Stimulated activated naive CD8-positive, alpha-beta T cell treated with anti-CD3 and anti-CD28 coated beads, Interleukin-15, amount 100 ng/mL, for 72 hours (primary cell): ENCODE data around the gene FGB.
"Not testable (repeated sequence)": the region's sequence is repeated elsewhere in the genome, so short reads cannot be mapped to it uniquely, and the experiment has no call there.

Source experiments
- ATAC-seq: fragments of 150-1000 bp; cut with Tn5 transposase; 2 replicates; pipeline ENCODE4 v1.10.0; 2021; ENCODE audit warnings: mild to moderate bottlenecking, moderate library complexity
- DNase-seq, 2 donors: peaks; one replicate each; pipeline ENCODE4 v3.0.0; 2021 to 2022
- H3K27ac Mint-ChIP-seq, 2 donors: one replicate each; pipeline ENCODE4 v1.8.0; 2022; ENCODE audit warnings: mild to moderate bottlenecking in 2 of 2, mixed read lengths in 2 of 2, moderate library complexity in 2 of 2
- H3K27me3 Mint-ChIP-seq: one replicate; pipeline ENCODE4 v1.8.0; 2022; ENCODE audit warnings: mixed read lengths
- H3K4me1 Mint-ChIP-seq: one replicate; pipeline ENCODE4 v1.8.0; 2022; ENCODE audit warnings: mild to moderate bottlenecking, mixed read lengths
- H3K4me3 Mint-ChIP-seq, 2 donors: one replicate each; pipeline ENCODE4 v1.8.0; 2022; ENCODE audit warnings: mild to moderate bottlenecking in 2 of 2, mixed read lengths in 2 of 2, moderate library complexity in 1 of 2
- H3K9me3 Mint-ChIP-seq, 2 donors: one replicate each; pipeline ENCODE4 v1.8.0; 2022; ENCODE audit warnings: mixed read lengths in 2 of 2

The FGB gene

GRCh38 chr4:154583677-154584076, 20.9 kb downstream of the FGB start:
- no peaks in the 10 kb centered on the region for H3K9me3 Mint-ChIP-seq
- H3K4me3 Mint-ChIP-seq = no peak overlapping the region
- DNase-seq (no peak), ATAC-seq (no peak)
- no peaks in the 10 kb centered on the region for H3K4me1 Mint-ChIP-seq
- H3K27me3 Mint-ChIP-seq = peaks cover 10% of the 10 kb centered on the region
- H3K27ac Mint-ChIP-seq = no peak overlapping the region

- H3K4me3 Mint-ChIP-seq = no peak overlapping the region
- DNase-seq (no peak), ATAC-seq (no peak)
- no peaks in the 10 kb centered on the region for H3K4me1 Mint-ChIP-seq
- no peaks in the 10 kb centered on the region for H3K9me3 Mint-ChIP-seq
- no peak overlapping the region for H3K27ac Mint-ChIP-seq
- peaks cover 12% of the 10 kb centered on the region for H3K27me3 Mint-ChIP-seq
Observed at GRCh38 chr4:154584259-154584658, 21.4 kb downstream of the FGB start.

GRCh38 chr4:154585369-154586018, 22.7 kb downstream of the FGB start:
- Mint-ChIP-seq H3K9me3 (no peaks in the 10 kb centered on the region), H3K4me3 (no peak overlapping the region), H3K4me1 (no peaks in the 10 kb centered on the region), H3K27me3 (peaks cover 25% of the 10 kb centered on the region), H3K27ac (no peak overlapping the region)
- DNase-seq (no peak), ATAC-seq (no peak)

- Mint-ChIP-seq H3K4me1 (no peaks in the 10 kb centered on the region), H3K9me3 (no peaks in the 10 kb centered on the region), H3K27ac (no peak overlapping the region), H3K4me3 (no peak overlapping the region), H3K27me3 (peaks cover 27% of the 10 kb centered on the region)
- DNase-seq (no peak), ATAC-seq (no peak)
Observed at GRCh38 chr4:154586296-154587033, 23.7 kb downstream of the FGB start.

GRCh38 chr4:154588198-154588597, 25.4 kb downstream of the FGB start:
- Mint-ChIP-seq H3K27ac (no peak overlapping the region), H3K4me1 (no peaks in the 10 kb centered on the region), H3K27me3 (peaks cover 27% of the 10 kb centered on the region), H3K9me3 (no peaks in the 10 kb centered on the region), H3K4me3 (no peak overlapping the region)
- ATAC-seq (no peak), DNase-seq (no peak)

GRCh38 chr4:154589296-154590197, 26.7 kb downstream of the FGB start:
- H3K27ac Mint-ChIP-seq = no peak overlapping the region
- H3K4me1 Mint-ChIP-seq = no peaks in the 10 kb centered on the region
- no peaks in the 10 kb centered on the region for H3K9me3 Mint-ChIP-seq
- no peak overlapping the region for H3K4me3 Mint-ChIP-seq
- no peak for ATAC-seq
- DNase-seq = no peak
- H3K27me3 Mint-ChIP-seq = peaks cover 27% of the 10 kb centered on the region

- no peaks in the 10 kb centered on the region for H3K4me1 Mint-ChIP-seq
- peaks cover 27% of the 10 kb centered on the region for H3K27me3 Mint-ChIP-seq
- no peak for ATAC-seq
- no peak for DNase-seq
- H3K27ac Mint-ChIP-seq = no peak within 1 kb of the TSS
- no peak within 1 kb of the TSS for H3K4me3 Mint-ChIP-seq
- H3K9me3 Mint-ChIP-seq = no peaks in the 10 kb centered on the region
Observed at GRCh38 chr4:154590329-154591006, 27.7 kb downstream of the FGB start, which contains the start of gene FGA. Gene FGA (minus strand): TSS chr4:154590742. CDS start chr4:154590687, 55 bp downstream.

GRCh38 chr4:154591890-154592289, 29.1 kb downstream of the FGB start:
- Mint-ChIP-seq H3K27ac (no peak overlapping the region), H3K4me3 (no peak overlapping the region), H3K4me1 (no peaks in the 10 kb centered on the region), H3K27me3 (peaks cover 21% of the 10 kb centered on the region), H3K9me3 (no peaks in the 10 kb centered on the region)
- ATAC-seq (no peak), DNase-seq (no peak)

- no peak for ATAC-seq
- H3K27ac Mint-ChIP-seq = no peak overlapping the region
- no peaks in the 10 kb centered on the region for H3K4me1 Mint-ChIP-seq
- no peaks in the 10 kb centered on the region for H3K9me3 Mint-ChIP-seq
- DNase-seq = no peak
- H3K27me3 Mint-ChIP-seq = peaks cover 27% of the 10 kb centered on the region
- H3K4me3 Mint-ChIP-seq = no peak overlapping the region
Observed at GRCh38 chr4:154593868-154594267, 31.1 kb downstream of the FGB start.

- H3K4me3 Mint-ChIP-seq, DNase-seq, H3K27ac Mint-ChIP-seq, H3K9me3 Mint-ChIP-seq, ATAC-seq, H3K4me1 Mint-ChIP-seq: not testable (repeated sequence)
- H3K27me3 Mint-ChIP-seq = peaks cover 24% of the 10 kb centered on the region
Observed at GRCh38 chr4:154594343-154594742, 31.5 kb downstream of the FGB start.

GRCh38 chr4:154595807-154596206, 33.0 kb downstream of the FGB start:
- no peak overlapping the region for H3K27ac Mint-ChIP-seq
- ATAC-seq (no peak), DNase-seq (no peak)
- peaks cover 16% of the 10 kb centered on the region for H3K27me3 Mint-ChIP-seq
- no peaks in the 10 kb centered on the region for H3K9me3 Mint-ChIP-seq
- no peaks in the 10 kb centered on the region for H3K4me1 Mint-ChIP-seq
- no peak overlapping the region for H3K4me3 Mint-ChIP-seq

GRCh38 chr4:154597281-154597680, 34.5 kb downstream of the FGB start:
- not testable (repeated sequence) for H3K27ac Mint-ChIP-seq, H3K9me3 Mint-ChIP-seq, H3K4me3 Mint-ChIP-seq, DNase-seq, H3K4me1 Mint-ChIP-seq, ATAC-seq
- peaks cover 20% of the 10 kb centered on the region for H3K27me3 Mint-ChIP-seq

GRCh38 chr4:154597798-154598774, 35.3 kb downstream of the FGB start:
- Mint-ChIP-seq H3K4me1 (no peaks in the 10 kb centered on the region), H3K27me3 (peaks cover 23% of the 10 kb centered on the region), H3K9me3 (no peaks in the 10 kb centered on the region), H3K4me3 (no peak overlapping the region), H3K27ac (peak overlapping the region in 1 of 2 donors; percentile 42)
- DNase-seq (no peak), ATAC-seq (no peak)

GRCh38 chr4:154602404-154603020, 39.7 kb downstream of the FGB start:
- Mint-ChIP-seq H3K9me3 (no peaks in the 10 kb centered on the region), H3K4me1 (no peaks in the 10 kb centered on the region), H3K27me3 (peaks cover 33% of the 10 kb centered on the region), H3K27ac (no peak overlapping the region), H3K4me3 (no peak overlapping the region)
- no peak for DNase-seq
- no peak for ATAC-seq
